B cell (primary cell): Measurements from ENCODE around the gene FAXDC2. TPM values are rescaled to one million over a fixed set of nuclear protein-coding genes. Genes with fewer than 3 reads are reported as not detected.

Experiments
- ATAC-seq: fragments of 200-7000 bp; cut with Tn5 transposase; one replicate; pipeline ENCODE4 v1.10.0; 2021; ENCODE audit warnings: low read depth, mild to moderate bottlenecking, moderate number of reproducible peaks, moderate library complexity
- CTCF ChIA-PET: fragments of 350-600 bp; sonication (Branson Sonifier 250); formaldehyde crosslinking; loops from one replicate; lab custom pipeline; 2021; ENCODE audit warnings: antibody characterized with exemption, inconsistent platforms; lab: Charles Lee
- POLR2A ChIA-PET: fragments of 350-600 bp; sonication (Branson Sonifier 250); formaldehyde crosslinking; loops from one replicate; lab custom pipeline; 2021; ENCODE audit warnings: antibody characterized with exemption; lab: Charles Lee
- DNase-seq: peaks from one replicate; pipeline ENCODE4 v3.0.0; 2013
- H2AFZ ChIP-seq: 2 replicates; pipeline ENCODE4 v1.6.1; 2012; ENCODE audit warnings: mild to moderate bottlenecking, low read depth, low read length; ENCODE audit not compliant: insufficient read depth, poor library complexity, severe bottlenecking
- H3K27ac ChIP-seq, 2 donors: 1 replicate in 1 of 2; 2 replicates in 1 of 2; pipeline ENCODE4 v1.5.1; 2012 to 2013; ENCODE audit warnings: low read length in 2 of 2, mild to moderate bottlenecking in 2 of 2, moderate library complexity in 1 of 2
- H3K27me3 ChIP-seq, 4 experiments: fragments of 200-600 bp in 1 of 4; sonication (generic) in 1 of 4; replicated peaks in 1 of 4; 1 replicate in 2 of 4; 2 replicates in 2 of 4; pipeline versions ENCODE4 v1.6.1 to v1.7.0; 2013 to 2016; ENCODE audit warnings: low read length in 3 of 4, mild to moderate bottlenecking in 2 of 4, mixed read lengths in 1 of 4, moderate library complexity in 1 of 4; ENCODE audit not compliant: insufficient read depth in 4 of 4, control insufficient read depth in 3 of 4; ENCODE audit errors: control extremely low read depth in 1 of 4
- H3K36me3 ChIP-seq, 2 experiments: replicated peaks in 1 of 2; 1 replicate in 1 of 2; 2 replicates in 1 of 2; pipeline versions ENCODE4 v1.6.1 to v1.7.1; 2013; ENCODE audit warnings: low read length in 1 of 2; ENCODE audit not compliant: insufficient read depth in 2 of 2, control insufficient read depth in 1 of 2; ENCODE audit errors: control extremely low read depth in 1 of 2, extremely low read depth in 1 of 2
- H3K4me1 ChIP-seq, 2 donors: fragments of 200-600 bp in 1 of 2; sonication (generic) in 1 of 2; 1 replicate in 1 of 2; 2 replicates in 1 of 2; pipeline versions ENCODE4 v1.5.1 to v1.6.1; 2013 to 2017; ENCODE audit warnings: low read length in 2 of 2; ENCODE audit not compliant: control insufficient read depth in 2 of 2, insufficient read depth in 2 of 2
- H3K4me2 ChIP-seq: replicated peaks from 2 replicates; pipeline ENCODE3; 2012; ENCODE audit warnings: mild to moderate bottlenecking, low read depth, low read length; ENCODE audit not compliant: poor library complexity, severe bottlenecking
- H3K4me3 ChIP-seq, 5 experiments: fragments of 200-600 bp in 1 of 5; sonication (generic) in 1 of 5; 1 replicate in 3 of 5; 2 replicates in 2 of 5; pipeline versions ENCODE4 v1.5.1 to v1.7.0; 2011 to 2016; ENCODE audit warnings: low read length in 4 of 5, mild to moderate bottlenecking in 4 of 5, low read depth in 2 of 5, control low read depth in 1 of 5, moderate library complexity in 1 of 5; ENCODE audit not compliant: insufficient read depth in 1 of 5; ENCODE audit errors: control extremely low read depth in 1 of 5, extremely low read depth in 1 of 5
- H3K79me2 ChIP-seq: fragments of 200-600 bp; sonication (generic); one replicate; pipeline ENCODE4 v1.6.0; 2016; ENCODE audit warnings: low read length; ENCODE audit not compliant: control insufficient read depth, insufficient read depth
- H3K9ac ChIP-seq: fragments of 200-600 bp; sonication (generic); 2 replicates; pipeline ENCODE4 v1.6.1; 2017; ENCODE audit warnings: mild to moderate bottlenecking, low read length, moderate library complexity
- H3K9me3 ChIP-seq, 3 donors: one replicate each; pipeline versions ENCODE4 v1.6.1 to v1.7.1; 2013; ENCODE audit warnings: low read length in 2 of 3; ENCODE audit not compliant: control insufficient read depth in 2 of 3, insufficient read depth in 1 of 3; ENCODE audit errors: control extremely low read depth in 1 of 3
- H4K20me1 ChIP-seq: 2 replicates; pipeline ENCODE4 v1.6.0; 2012; ENCODE audit warnings: mild to moderate bottlenecking, low read length; ENCODE audit not compliant: insufficient read depth, control insufficient read depth, poor library complexity, severe bottlenecking
- H3K27ac Mint-ChIP-seq: one replicate; pipeline ENCODE4 v1.8.0; 2021; ENCODE audit warnings: mixed read lengths
- H3K27me3 Mint-ChIP-seq: one replicate; pipeline ENCODE4 v1.8.0; 2021; ENCODE audit warnings: mixed read lengths
- H3K4me1 Mint-ChIP-seq: one replicate; pipeline ENCODE4 v1.8.0; 2021; ENCODE audit warnings: mixed read lengths
- H3K4me3 Mint-ChIP-seq: one replicate; pipeline ENCODE4 v1.8.0; 2021; ENCODE audit warnings: mixed read lengths
- H3K9me3 Mint-ChIP-seq: one replicate; pipeline ENCODE4 v1.8.0; 2022; ENCODE audit warnings: mixed read lengths; ENCODE audit not compliant: insufficient read depth
- CTCF ChIP-seq: fragments of 200-600 bp; IDR thresholded peaks from one replicate; pipeline ENCODE4 v1.8.0; 2022; ENCODE audit warnings: antibody characterized with exemption, mild to moderate bottlenecking
- EZH2 ChIP-seq: IDR thresholded peaks from 2 replicates; pipeline ENCODE4 v1.6.1; 2012; ENCODE audit warnings: borderline replicate concordance, low read depth, mild to moderate bottlenecking, moderate library complexity, low read length; ENCODE audit not compliant: insufficient read depth, poor library complexity, severe bottlenecking
- WGBS: methylation state at CpG from one replicate; pipeline ENCODE4 v1.1.5; 2013; ENCODE audit warnings: missing lambda C conversion rate; ENCODE audit not compliant: insufficient coverage; 5-methylcytosine and 5-hydroxymethylcytosine counted together
- intact Hi-C: fragments of 100-400 bp; cut with micrococcal nuclease; formaldehyde crosslinking; loops from one replicate; pipeline ENCODE4 v1.10.0; 2022
- polyA plus RNA-seq: library from polyadenylated mRNA; depleted of rRNA; stranded (reverse); fragments of >200 nt; gene quantifications from 2 replicates; pipeline ENCODE4 v1.2.3, GENCODE V29; 2012
- total RNA-seq, 2 donors: library from RNA; stranded (reverse); fragments of 120-200 nt in 1 of 2; gene quantifications; 1 replicate in 1 of 2; 2 replicates in 1 of 2; pipeline versions ENCODE4 v1.2.3 to v1.2.4, GENCODE V29; 2013 to 2022

The FAXDC2 gene
- total and polyA plus RNA-seq, 2 donors (not counting 1 experiment from before 2014, with no cell fraction given) = 0.07 TPM; not detected in 1

GRCh38 chr5:154801083-154801482 lies 49.3 kb downstream of the FAXDC2 start:
- H4K20me1 ChIP-seq = peaks cover 7% of the 10 kb centered on the region
- no peak overlapping the region for H2AFZ ChIP-seq
- H3K79me2 ChIP-seq = peaks cover 11% of the 10 kb centered on the region
- Mint-ChIP-seq H3K4me1 (no peaks in the 10 kb centered on the region), H3K4me3 (no peak overlapping the region), H3K9me3 (no peaks in the 10 kb centered on the region), H3K27me3 (no peaks in the 10 kb centered on the region), H3K27ac (no peak overlapping the region)
- H3K27ac ChIP-seq = no peak overlapping the region
- no peaks in the 10 kb centered on the region for H3K9me3 ChIP-seq
- no peak overlapping the region for H3K9ac ChIP-seq
- ChIA-PET POLR2A (no interaction called here), CTCF (interaction anchor here (2.1 kb wide), 1 partner anchor 151 kb away, joined by 11 read pairs; no protein-coding TSS in a partner anchor)
- DNase-seq (no peak), ATAC-seq (no peak)
- no peaks in the 10 kb centered on the region for H3K4me1 ChIP-seq
- H3K36me3 ChIP-seq = peaks cover 14 to 90% of the 10 kb centered on the region in 2 experiments
- no peak for TF ChIP-seq CTCF
- no peak for TF ChIP-seq EZH2
- H3K27me3 ChIP-seq = no peaks in the 10 kb centered on the region
- WGBS = 100% methylated on average over 1 of the region's 3 CpGs
- no peak overlapping the region for H3K4me2 ChIP-seq
- intact Hi-C loops = no loop called here
- H3K4me3 ChIP-seq = no peak overlapping the region

- Mint-ChIP-seq H3K27ac (no peak overlapping the region), H3K27me3 (no peaks in the 10 kb centered on the region)
These were observed 49.8 kb downstream of the FAXDC2 start for GRCh38 chr5:154800582-154800981.

More at GRCh38 chr5:154800582-154800981, 49.8 kb downstream of the FAXDC2 start:
- TF ChIP-seq EZH2 (no peak), CTCF (no peak)
- no peak for ATAC-seq
- ChIA-PET POLR2A (no interaction called here), CTCF (interaction anchor here (1.1 to 2.1 kb wide), 2 partner anchors 150 to 161 kb away, joined by 3 to 11 read pairs; no protein-coding TSS in a partner anchor)
- H3K4me1 Mint-ChIP-seq = no peaks in the 10 kb centered on the region
- no peak overlapping the region for H3K27ac ChIP-seq
- H2AFZ ChIP-seq = no peak overlapping the region
- no peaks in the 10 kb centered on the region for H3K9me3 ChIP-seq
- H3K4me1 ChIP-seq = no peaks in the 10 kb centered on the region
- H3K4me3 ChIP-seq = no peak overlapping the region
- DNase-seq = no peak
- H3K36me3 ChIP-seq = peaks cover 12 to 85% of the 10 kb centered on the region in 2 experiments
- H3K4me2 ChIP-seq = no peak overlapping the region
- H3K79me2 ChIP-seq = peaks cover 11% of the 10 kb centered on the region
- intact Hi-C loops = no loop called here
- H4K20me1 ChIP-seq = peaks cover 7% of the 10 kb centered on the region
- H3K4me3 Mint-ChIP-seq = no peak overlapping the region
- no peak overlapping the region for H3K9ac ChIP-seq
- no peaks in the 10 kb centered on the region for H3K27me3 ChIP-seq
- no peaks in the 10 kb centered on the region for H3K9me3 Mint-ChIP-seq
